ENCODE results near the gene TUBB2B. TPM values are rescaled to one million over a fixed set of nuclear protein-coding genes. Genes with fewer than 3 reads are reported as not detected.
"Not testable (repeated sequence)": the region's sequence is repeated elsewhere in the genome, so short reads cannot be mapped to it uniquely, and the experiment has no call there.

The TUBB2B gene
- total and polyA plus RNA-seq, 2 experiments from 2014 or later: 355 to 794 TPM

DNA sequence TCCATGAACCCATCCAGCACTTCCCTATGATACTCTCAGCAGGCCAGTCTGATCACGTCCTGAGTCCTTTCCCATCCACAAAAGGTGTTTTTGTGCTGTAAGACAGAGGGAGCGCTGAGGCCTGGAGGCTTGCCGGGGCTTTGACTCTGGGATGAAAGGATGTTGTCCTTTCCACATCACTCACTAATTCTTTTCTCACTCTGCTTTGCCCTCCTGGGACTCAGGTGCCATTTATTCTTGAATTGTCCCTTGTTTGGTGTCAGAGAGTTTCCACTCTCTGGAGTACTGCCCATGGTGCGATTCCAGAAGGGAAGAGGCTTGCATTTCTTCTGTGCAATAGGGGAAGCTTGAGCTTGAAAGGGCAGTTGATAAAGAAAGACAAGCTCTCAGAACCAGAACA is 15.3 kb upstream of the TUBB2B start:
- Histone ChIP-seq H4K20me1 (replicated peaks; ENCODE audit: insufficient read depth) (no peaks in the 10 kb centered on the region), H3K79me2 (replicated peaks; ENCODE audit: insufficient read depth) (no peaks in the 10 kb centered on the region), H3K27ac (ENCODE audit: low read depth) (no peak overlapping the region), H3F3A (replicated peaks; ENCODE audit: low read depth) (0 out of 2 replicates have a peak, but pooled peaks cover 6% of the 10 kb centered on the region), H3K36me3 (ENCODE audit: insufficient read depth) (no peaks in the 10 kb centered on the region), H3K27me3 (ENCODE audit: insufficient read depth) (no peaks in the 10 kb centered on the region), H3K9me2 (ENCODE audit: insufficient read depth) (no peaks in the 10 kb centered on the region), H3K4me1 (ENCODE audit: insufficient read depth) (peaks cover under 1% of the 10 kb centered on the region; the same call in 1 of the 2 replicates), H3K4me2 (no peak overlapping the region), H2AFZ (no peak overlapping the region), H3K4me3 (no peak overlapping the region)
- Mint-ChIP-seq H3K4me1 (peaks cover 7% of the 10 kb centered on the region), H3K36me3 (ENCODE audit: low read depth) (no peaks in the 10 kb centered on the region), H3K4me3 (no peak overlapping the region), H3K9me3 (no peaks in the 10 kb centered on the region; the same call in 2 of the 3 replicates), H3K27me3 (ENCODE audit: insufficient read depth, low read depth, poor library complexity) (peaks cover 4% of the 10 kb centered on the region), H3K27ac (no peak overlapping the region)
- TF ChIP-seq POLR2AphosphoS5 (IDR thresholded peaks at IDR 0.05; ENCODE audit: low read depth) (no peak), NANOG (IDR thresholded peaks at IDR 0.05; ENCODE audit: borderline replicate concordance) (no peak), ZNF114 (CRISPR knock-in tag; IDR thresholded peaks at IDR 0.05) (no peak), EZH2phosphoT487 (IDR thresholded peaks at IDR 0.05; ENCODE audit: unreplicated experiment) (no peak)
- TF ChIP-seq, protein P1, sequence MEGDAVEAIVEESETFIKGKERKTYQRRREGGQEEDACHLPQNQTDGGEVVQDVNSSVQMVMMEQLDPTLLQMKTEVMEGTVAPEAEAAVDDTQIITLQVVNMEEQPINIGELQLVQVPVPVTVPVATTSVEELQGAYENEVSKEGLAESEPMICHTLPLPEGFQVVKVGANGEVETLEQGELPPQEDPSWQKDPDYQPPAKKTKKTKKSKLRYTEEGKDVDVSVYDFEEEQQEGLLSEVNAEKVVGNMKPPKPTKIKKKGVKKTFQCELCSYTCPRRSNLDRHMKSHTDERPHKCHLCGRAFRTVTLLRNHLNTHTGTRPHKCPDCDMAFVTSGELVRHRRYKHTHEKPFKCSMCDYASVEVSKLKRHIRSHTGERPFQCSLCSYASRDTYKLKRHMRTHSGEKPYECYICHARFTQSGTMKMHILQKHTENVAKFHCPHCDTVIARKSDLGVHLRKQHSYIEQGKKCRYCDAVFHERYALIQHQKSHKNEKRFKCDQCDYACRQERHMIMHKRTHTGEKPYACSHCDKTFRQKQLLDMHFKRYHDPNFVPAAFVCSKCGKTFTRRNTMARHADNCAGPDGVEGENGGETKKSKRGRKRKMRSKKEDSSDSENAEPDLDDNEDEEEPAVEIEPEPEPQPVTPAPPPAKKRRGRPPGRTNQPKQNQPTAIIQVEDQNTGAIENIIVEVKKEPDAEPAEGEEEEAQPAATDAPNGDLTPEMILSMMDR (conservative IDR thresholded peaks at IDR 0.05; ENCODE audit: low read depth in 2 of 2): no peak
- TF ChIP-seq, protein P2, sequence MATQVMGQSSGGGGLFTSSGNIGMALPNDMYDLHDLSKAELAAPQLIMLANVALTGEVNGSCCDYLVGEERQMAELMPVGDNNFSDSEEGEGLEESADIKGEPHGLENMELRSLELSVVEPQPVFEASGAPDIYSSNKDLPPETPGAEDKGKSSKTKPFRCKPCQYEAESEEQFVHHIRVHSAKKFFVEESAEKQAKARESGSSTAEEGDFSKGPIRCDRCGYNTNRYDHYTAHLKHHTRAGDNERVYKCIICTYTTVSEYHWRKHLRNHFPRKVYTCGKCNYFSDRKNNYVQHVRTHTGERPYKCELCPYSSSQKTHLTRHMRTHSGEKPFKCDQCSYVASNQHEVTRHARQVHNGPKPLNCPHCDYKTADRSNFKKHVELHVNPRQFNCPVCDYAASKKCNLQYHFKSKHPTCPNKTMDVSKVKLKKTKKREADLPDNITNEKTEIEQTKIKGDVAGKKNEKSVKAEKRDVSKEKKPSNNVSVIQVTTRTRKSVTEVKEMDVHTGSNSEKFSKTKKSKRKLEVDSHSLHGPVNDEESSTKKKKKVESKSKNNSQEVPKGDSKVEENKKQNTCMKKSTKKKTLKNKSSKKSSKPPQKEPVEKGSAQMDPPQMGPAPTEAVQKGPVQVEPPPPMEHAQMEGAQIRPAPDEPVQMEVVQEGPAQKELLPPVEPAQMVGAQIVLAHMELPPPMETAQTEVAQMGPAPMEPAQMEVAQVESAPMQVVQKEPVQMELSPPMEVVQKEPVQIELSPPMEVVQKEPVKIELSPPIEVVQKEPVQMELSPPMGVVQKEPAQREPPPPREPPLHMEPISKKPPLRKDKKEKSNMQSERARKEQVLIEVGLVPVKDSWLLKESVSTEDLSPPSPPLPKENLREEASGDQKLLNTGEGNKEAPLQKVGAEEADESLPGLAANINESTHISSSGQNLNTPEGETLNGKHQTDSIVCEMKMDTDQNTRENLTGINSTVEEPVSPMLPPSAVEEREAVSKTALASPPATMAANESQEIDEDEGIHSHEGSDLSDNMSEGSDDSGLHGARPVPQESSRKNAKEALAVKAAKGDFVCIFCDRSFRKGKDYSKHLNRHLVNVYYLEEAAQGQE (IDR thresholded peaks at IDR 0.05; ENCODE audit: unreplicated experiment): no peak
- TF ChIP-seq, protein P3, sequence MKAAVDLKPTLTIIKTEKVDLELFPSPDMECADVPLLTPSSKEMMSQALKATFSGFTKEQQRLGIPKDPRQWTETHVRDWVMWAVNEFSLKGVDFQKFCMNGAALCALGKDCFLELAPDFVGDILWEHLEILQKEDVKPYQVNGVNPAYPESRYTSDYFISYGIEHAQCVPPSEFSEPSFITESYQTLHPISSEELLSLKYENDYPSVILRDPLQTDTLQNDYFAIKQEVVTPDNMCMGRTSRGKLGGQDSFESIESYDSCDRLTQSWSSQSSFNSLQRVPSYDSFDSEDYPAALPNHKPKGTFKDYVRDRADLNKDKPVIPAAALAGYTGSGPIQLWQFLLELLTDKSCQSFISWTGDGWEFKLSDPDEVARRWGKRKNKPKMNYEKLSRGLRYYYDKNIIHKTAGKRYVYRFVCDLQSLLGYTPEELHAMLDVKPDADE (IDR thresholded peaks at IDR 0.05): no peak
- DNase-seq (ENCODE audit: low spot score) (no peak), ATAC-seq (no peak)

DNA sequence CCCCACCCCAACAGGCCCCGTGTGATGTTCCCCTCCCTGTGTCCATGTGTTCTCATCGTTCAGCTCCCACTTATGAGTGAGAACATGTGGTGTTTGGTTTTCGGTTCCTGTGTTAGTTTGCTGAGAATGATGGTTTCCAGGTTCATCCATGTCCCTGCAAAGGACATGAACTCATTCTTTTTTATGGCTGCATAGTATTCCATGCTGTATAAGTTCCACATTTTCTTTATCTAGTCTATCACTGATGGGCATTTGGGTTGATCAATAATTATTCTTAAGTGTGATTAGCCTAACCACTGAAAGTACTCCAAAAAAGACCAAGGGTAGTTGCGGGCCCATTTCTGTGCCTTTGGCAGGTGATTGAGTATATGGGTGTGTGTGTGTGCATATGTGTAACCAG is 14.3 kb upstream of the TUBB2B start:
- not testable (repeated sequence) for H3F3A ChIP-seq (replicated peaks; ENCODE audit: low read depth); H3K79me2 ChIP-seq (replicated peaks; ENCODE audit: insufficient read depth); DNase-seq (ENCODE audit: low spot score); H2AFZ ChIP-seq; H3K36me3 Mint-ChIP-seq (ENCODE audit: low read depth); H3K36me3 ChIP-seq (ENCODE audit: insufficient read depth); H3K27me3 ChIP-seq (ENCODE audit: insufficient read depth); H3K4me3 ChIP-seq; H3K9me3 Mint-ChIP-seq; ATAC-seq; H4K20me1 ChIP-seq (replicated peaks; ENCODE audit: insufficient read depth); H3K4me1 ChIP-seq (ENCODE audit: insufficient read depth); H3K27me3 Mint-ChIP-seq (ENCODE audit: insufficient read depth, low read depth, poor library complexity); H3K4me3 Mint-ChIP-seq; H3K27ac ChIP-seq (ENCODE audit: low read depth); H3K4me1 Mint-ChIP-seq; H3K9me2 ChIP-seq (ENCODE audit: insufficient read depth); H3K27ac Mint-ChIP-seq; H3K4me2 ChIP-seq
